ENCODE data around the gene RIN3. TPM values are rescaled to one million over a fixed set of nuclear protein-coding genes. Genes with fewer than 3 reads are reported as not detected.

Gene RIN3
- total and polyA plus RNA-seq, 7 donors, result 6.0 to 31.8 (median 15.3) TPM

GRCh38 chr14:92668276-92668973 is 154.8 kb downstream of the RIN3 start:
- TF ChIP-seq, protein P1, sequence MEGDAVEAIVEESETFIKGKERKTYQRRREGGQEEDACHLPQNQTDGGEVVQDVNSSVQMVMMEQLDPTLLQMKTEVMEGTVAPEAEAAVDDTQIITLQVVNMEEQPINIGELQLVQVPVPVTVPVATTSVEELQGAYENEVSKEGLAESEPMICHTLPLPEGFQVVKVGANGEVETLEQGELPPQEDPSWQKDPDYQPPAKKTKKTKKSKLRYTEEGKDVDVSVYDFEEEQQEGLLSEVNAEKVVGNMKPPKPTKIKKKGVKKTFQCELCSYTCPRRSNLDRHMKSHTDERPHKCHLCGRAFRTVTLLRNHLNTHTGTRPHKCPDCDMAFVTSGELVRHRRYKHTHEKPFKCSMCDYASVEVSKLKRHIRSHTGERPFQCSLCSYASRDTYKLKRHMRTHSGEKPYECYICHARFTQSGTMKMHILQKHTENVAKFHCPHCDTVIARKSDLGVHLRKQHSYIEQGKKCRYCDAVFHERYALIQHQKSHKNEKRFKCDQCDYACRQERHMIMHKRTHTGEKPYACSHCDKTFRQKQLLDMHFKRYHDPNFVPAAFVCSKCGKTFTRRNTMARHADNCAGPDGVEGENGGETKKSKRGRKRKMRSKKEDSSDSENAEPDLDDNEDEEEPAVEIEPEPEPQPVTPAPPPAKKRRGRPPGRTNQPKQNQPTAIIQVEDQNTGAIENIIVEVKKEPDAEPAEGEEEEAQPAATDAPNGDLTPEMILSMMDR (IDR thresholded peaks at IDR 0.05), result no peak
- no peak for TF ChIP-seq POLR2A (IDR thresholded peaks at IDR 0.05)
- TF ChIP-seq POLR2AphosphoS5 (IDR thresholded peaks at IDR 0.05), result no peak
- no peak for TF ChIP-seq EP300 (IDR thresholded peaks at IDR 0.05)
- 55 to 80% methylated on average over 4 of the region's 4 CpGs for WGBS, 2 donors
- no peaks in the 10 kb centered on the region for H3K9me3 ChIP-seq
- intact Hi-C loops (cut with DNase I), result no loop called here
- H3K4me3 ChIP-seq, result no peak overlapping the region
- H3K27me3 ChIP-seq, result no peaks in the 10 kb centered on the region
- DNase-seq, result no peak
- peaks cover 0 to 7% (median 0%) of the 10 kb centered on the region in 4 donors for H3K4me1 ChIP-seq
- H3K36me3 ChIP-seq, result peaks cover 0 to 37% (median 11%) of the 10 kb centered on the region in 4 donors
- no peak overlapping the region for H3K27ac ChIP-seq

- WGBS, 2 donors, result 40 to 65% methylated on average over 4 of the region's 4 CpGs
- peak overlapping the region in 1 of 4 donors; percentile 14 for H3K27ac ChIP-seq
- no peaks in the 10 kb centered on the region for H3K27me3 ChIP-seq
- no peaks in the 10 kb centered on the region for H3K9me3 ChIP-seq
- no peak overlapping the region for H3K4me3 ChIP-seq
- intact Hi-C loops (cut with DNase I), result no loop called here
- TF ChIP-seq POLR2A (IDR thresholded peaks at IDR 0.05) (no peak), EP300 (IDR thresholded peaks at IDR 0.05) (no peak), POLR2AphosphoS5 (IDR thresholded peaks at IDR 0.05) (no peak)
- TF ChIP-seq, protein P1 (IDR thresholded peaks at IDR 0.05), result no peak
- no peak for DNase-seq
- peaks cover 0 to 37% (median 14%) of the 10 kb centered on the region in 4 donors for H3K36me3 ChIP-seq
- peaks cover 0 to 7% (median 0%) of the 10 kb centered on the region in 4 donors for H3K4me1 ChIP-seq
Observed at GRCh38 chr14:92670160-92670559, 156.6 kb downstream of the RIN3 start.

DNA sequence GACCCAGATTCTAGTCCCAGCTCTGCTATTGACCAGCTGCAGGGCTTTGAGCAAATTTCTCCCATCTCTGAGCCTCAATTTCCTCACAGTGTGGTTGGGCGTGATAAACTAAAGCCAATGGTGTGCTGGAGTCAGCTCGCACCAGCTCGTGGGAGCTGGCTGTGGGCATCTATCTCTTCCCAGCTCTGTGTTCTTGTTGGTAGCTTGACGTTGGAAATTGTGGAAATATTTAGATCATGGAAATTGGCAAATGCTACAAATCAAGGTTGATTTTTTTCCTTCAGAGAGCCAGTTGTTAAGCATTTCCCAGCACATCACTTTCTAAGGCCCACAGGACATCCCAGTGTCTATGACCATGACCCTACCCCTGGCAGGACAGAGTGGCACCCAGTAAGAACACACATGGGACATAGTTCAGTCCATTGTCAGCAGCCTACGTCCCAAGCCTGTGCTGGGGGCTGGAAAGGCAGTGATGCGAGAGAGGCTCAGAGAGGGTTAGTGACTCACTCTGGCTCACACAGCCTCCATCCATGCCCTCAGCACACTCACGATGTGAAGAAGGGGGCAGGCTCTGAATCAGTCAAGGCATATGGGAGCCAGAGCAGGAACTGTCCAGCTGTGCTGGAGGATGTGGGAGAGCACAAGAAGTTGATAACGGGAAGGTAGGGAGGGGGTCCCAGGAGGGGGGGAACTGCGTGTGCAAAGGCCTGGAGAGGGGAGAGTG is 157.2 kb downstream of the RIN3 start:
- Histone ChIP-seq H3K4me1 (peaks cover 0 to 7% (median 3%) of the 10 kb centered on the region in 4 donors), H3K27ac (no peak overlapping the region), H3K4me3 (no peak overlapping the region), H3K36me3 (peaks cover 0 to 37% (median 14%) of the 10 kb centered on the region in 4 donors), H3K27me3 (no peaks in the 10 kb centered on the region), H3K9me3 (no peaks in the 10 kb centered on the region)
- no peak for DNase-seq
- intact Hi-C loops (cut with DNase I), result no loop called here
- 84 to 92% methylated on average over 9 of the region's 9 CpGs for WGBS, 2 donors
- TF ChIP-seq POLR2A (IDR thresholded peaks at IDR 0.05) (no peak), EP300 (IDR thresholded peaks at IDR 0.05) (no peak), POLR2AphosphoS5 (IDR thresholded peaks at IDR 0.05) (no peak)
- TF ChIP-seq, protein P1 (IDR thresholded peaks at IDR 0.05), result no peak

DNA sequence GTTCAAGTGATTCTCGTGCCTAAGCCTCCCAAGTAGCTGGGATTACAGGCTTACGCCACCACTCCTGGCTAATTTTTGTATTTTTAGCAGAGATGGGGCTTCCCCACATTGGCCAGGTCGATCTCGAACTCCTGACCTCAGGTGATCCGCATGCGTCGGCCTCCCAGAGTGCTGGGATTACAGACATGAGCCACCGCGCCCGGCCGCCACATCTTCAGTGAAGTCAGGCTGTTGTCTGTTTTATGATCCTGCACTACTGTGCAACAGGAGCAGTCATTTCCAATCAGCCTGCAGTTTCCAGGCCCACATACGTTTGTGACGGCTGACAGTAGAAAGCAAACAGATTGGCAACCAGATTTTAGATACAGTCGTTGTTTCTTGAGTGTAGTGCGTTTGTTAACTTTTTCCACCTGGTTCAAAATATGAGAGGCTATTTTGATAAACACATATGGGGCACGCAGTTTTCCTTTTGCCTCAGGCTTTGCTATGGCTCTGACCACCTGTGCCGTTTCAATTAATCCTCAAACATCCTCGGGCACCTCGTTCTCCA is 160.1 kb downstream of the RIN3 start:
- no peaks in the 10 kb centered on the region for H3K9me3 ChIP-seq
- peak; percentile 40 for DNase-seq
- H3K4me1 ChIP-seq, result peaks cover 0 to 7% (median 3%) of the 10 kb centered on the region in 4 donors
- intact Hi-C loops (cut with DNase I), result no loop called here
- no peaks in the 10 kb centered on the region for H3K27me3 ChIP-seq
- WGBS, 2 donors, result 92 to 94% methylated on average over 19 of the region's 19 CpGs
- H3K36me3 ChIP-seq, result peaks cover 3 to 40% (median 25%) of the 10 kb centered on the region in 4 donors
- H3K27ac ChIP-seq, result no peak overlapping the region
- H3K4me3 ChIP-seq, result no peak overlapping the region
- no peak for TF ChIP-seq EP300 (IDR thresholded peaks at IDR 0.05)
- TF ChIP-seq POLR2AphosphoS5 (IDR thresholded peaks at IDR 0.05), result no peak
- no peak for TF ChIP-seq POLR2A (IDR thresholded peaks at IDR 0.05)
- TF ChIP-seq, protein P1 (IDR thresholded peaks at IDR 0.05), result no peak
